ENCODE data around the gene PDE4D.

PDE4D gene

DNA sequence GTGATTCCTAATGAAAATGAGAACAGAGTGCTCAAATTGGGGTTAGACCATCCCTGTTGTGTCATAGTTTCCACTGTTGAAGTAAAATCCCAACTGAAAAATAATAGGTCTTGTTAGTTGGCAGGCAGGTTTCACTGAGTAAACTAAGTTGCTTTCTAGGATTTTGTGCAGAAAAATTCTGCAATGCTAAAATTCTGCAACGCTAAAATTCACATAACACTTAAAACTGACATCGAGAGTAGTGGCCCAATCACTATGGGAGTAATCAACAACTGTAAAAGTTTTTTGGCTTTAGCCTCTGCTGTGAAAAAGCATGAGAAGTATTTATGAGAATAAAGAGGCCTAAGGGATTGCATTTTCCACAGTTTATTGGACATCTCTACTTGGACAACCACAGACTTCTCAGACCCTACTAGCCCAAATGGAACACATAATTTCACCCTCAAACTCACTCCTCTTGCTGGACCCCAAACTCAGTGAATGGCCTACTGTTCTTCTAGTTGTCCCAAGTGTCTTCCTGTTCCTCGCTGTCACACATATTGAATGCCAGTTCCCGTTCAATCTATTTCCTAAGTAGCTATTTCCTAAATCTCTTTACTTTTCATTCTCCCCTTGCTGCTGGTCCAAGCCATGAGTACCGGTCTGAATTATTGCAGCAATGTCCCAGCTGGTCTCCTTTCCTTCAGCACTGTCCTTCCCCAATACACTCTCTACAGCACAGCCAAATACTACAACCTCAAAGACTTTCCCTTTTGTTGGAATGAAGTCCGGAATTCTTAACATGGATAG is 355.4 kb downstream of the PDE4D start:
- Histone ChIP-seq H3K36me3 (ENCODE audit: control insufficient read depth, insufficient read depth, low read length) (no peaks in the 10 kb centered on the region), H3K4me3 (replicated peaks; ENCODE audit: low read depth, low read length) (no peak overlapping the region), H3K27me3 (replicated peaks; ENCODE audit: control insufficient read depth, insufficient read depth, low read length) (no peaks in the 10 kb centered on the region)
- DNase-seq (ENCODE audit: extremely low read depth, insufficient read length) = no peak
- TF ChIP-seq, protein P1, sequence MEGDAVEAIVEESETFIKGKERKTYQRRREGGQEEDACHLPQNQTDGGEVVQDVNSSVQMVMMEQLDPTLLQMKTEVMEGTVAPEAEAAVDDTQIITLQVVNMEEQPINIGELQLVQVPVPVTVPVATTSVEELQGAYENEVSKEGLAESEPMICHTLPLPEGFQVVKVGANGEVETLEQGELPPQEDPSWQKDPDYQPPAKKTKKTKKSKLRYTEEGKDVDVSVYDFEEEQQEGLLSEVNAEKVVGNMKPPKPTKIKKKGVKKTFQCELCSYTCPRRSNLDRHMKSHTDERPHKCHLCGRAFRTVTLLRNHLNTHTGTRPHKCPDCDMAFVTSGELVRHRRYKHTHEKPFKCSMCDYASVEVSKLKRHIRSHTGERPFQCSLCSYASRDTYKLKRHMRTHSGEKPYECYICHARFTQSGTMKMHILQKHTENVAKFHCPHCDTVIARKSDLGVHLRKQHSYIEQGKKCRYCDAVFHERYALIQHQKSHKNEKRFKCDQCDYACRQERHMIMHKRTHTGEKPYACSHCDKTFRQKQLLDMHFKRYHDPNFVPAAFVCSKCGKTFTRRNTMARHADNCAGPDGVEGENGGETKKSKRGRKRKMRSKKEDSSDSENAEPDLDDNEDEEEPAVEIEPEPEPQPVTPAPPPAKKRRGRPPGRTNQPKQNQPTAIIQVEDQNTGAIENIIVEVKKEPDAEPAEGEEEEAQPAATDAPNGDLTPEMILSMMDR (IDR thresholded peaks at IDR 0.05; ENCODE audit: insufficient read depth, low read length, poor library complexity, severe bottlenecking) = no peak

DNA sequence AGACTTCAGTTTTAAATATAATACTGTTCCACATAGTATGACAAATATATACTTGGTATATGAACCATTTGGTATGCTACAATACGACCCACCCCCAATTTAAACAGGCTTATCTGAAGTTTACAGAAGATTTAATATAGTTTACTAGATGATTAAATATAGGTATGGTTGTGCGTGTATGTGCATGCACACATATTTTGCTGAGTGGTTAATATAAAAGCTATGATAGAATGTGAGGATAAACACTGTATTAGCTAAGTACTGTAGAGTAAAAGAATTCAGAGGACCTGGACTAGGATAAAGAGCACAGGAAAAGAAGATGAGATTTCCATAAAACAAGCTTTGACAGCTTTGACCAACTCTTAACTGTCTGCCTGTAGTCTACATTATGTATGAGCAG is 356.7 kb downstream of the PDE4D start:
- no peaks in the 10 kb centered on the region for H3K36me3 ChIP-seq (ENCODE audit: control insufficient read depth, insufficient read depth, low read length)

DNA sequence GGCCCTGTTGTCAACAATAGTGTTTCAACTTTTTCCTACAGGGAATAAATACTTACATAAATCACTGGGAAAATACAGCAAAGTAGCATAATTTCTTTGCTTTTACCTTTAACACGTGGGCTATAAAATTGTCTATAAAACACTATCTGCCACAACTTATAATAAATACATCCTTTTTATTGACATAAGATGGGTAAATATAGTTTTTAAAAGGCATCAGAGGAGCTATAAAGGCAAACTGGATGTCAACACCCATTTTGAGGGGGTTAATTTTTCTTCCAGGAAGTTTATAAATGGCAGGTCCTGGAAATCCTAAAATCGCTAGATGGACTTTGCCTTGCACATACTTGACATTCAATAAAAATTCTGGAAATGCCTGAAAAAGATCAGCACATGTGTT is 358.0 kb downstream of the PDE4D start:
- no peaks in the 10 kb centered on the region for H3K27me3 ChIP-seq (replicated peaks; ENCODE audit: control insufficient read depth, insufficient read depth, low read length)
- no peaks in the 10 kb centered on the region for H3K36me3 ChIP-seq (ENCODE audit: control insufficient read depth, insufficient read depth, low read length)
- TF ChIP-seq, protein P1 (IDR thresholded peaks at IDR 0.05; ENCODE audit: insufficient read depth, low read length, poor library complexity, severe bottlenecking) = no peak
- no peak overlapping the region for H3K4me3 ChIP-seq (replicated peaks; ENCODE audit: low read depth, low read length)
- no peak for DNase-seq (ENCODE audit: extremely low read depth, insufficient read length)

More for the DNA sequence above, 356.7 kb downstream of the PDE4D start:
- DNase-seq (ENCODE audit: extremely low read depth, insufficient read length) = no peak
- Histone ChIP-seq H3K27me3 (replicated peaks; ENCODE audit: control insufficient read depth, insufficient read depth, low read length) (no peaks in the 10 kb centered on the region), H3K4me3 (replicated peaks; ENCODE audit: low read depth, low read length) (no peak overlapping the region)
- TF ChIP-seq, protein P1 (IDR thresholded peaks at IDR 0.05; ENCODE audit: insufficient read depth, low read length, poor library complexity, severe bottlenecking) = no peak

DNA sequence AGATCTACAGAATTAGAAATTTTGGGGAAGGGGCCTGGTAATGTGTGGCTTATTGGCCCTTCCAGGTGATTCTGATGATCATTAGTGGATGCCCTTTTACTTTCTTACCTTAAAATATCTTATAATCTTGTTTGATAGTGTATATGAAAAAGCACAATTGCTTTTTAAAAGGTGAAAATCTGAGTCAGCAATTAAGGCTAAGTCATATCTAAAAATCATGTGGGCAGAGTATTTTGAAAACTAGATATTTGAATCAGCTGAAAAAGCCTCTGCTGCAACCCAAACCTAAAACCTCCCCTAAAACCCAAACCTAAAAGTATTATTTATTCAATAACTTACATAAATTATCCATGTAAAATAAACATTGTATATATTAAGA is 359.8 kb downstream of the PDE4D start:
- TF ChIP-seq, protein P1 (IDR thresholded peaks at IDR 0.05; ENCODE audit: insufficient read depth, low read length, poor library complexity, severe bottlenecking) = no peak
- Histone ChIP-seq H3K36me3 (ENCODE audit: control insufficient read depth, insufficient read depth, low read length) (no peaks in the 10 kb centered on the region), H3K4me3 (replicated peaks; ENCODE audit: low read depth, low read length) (no peak overlapping the region), H3K27me3 (replicated peaks; ENCODE audit: control insufficient read depth, insufficient read depth, low read length) (no peaks in the 10 kb centered on the region)
- no peak for DNase-seq (ENCODE audit: extremely low read depth, insufficient read length)

DNA sequence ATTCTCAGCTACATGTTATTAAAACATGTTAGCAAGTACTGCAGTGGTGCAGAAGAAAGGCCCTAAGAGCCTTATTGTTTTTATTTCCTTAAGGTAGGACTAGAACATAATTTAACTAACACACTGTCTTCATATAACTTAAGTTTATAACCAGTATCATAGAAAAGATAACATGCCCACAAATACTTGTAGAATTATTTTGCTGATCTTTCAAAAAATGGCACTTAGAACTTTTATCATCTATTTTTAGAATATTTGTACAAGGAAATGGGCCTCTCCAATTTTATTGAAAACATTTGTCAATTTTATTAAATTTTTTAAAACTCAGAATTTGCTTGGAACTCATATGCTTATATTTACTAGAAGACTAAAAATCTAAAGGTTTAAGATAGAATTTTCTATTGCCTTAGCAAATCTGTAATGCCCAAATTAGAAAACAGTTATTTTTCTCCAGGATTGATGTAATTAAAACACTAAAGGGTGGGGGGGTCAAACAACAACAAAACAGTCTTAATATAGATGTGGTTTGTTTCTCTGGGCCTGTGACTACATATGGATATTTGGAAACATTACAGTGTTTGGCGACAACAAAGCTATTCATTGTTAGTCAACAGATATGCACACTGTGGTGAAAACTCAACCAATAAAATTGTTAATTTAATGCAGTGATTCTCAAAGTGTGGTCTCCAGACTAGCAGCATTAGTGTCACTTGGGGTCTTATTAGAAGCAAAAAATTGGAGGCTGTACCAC is 360.4 kb downstream of the PDE4D start:
- H3K27me3 ChIP-seq (replicated peaks; ENCODE audit: control insufficient read depth, insufficient read depth, low read length) = no peaks in the 10 kb centered on the region
- no peak overlapping the region for H3K4me3 ChIP-seq (replicated peaks; ENCODE audit: low read depth, low read length)
- H3K36me3 ChIP-seq (ENCODE audit: control insufficient read depth, insufficient read depth, low read length) = no peaks in the 10 kb centered on the region
- DNase-seq (ENCODE audit: extremely low read depth, insufficient read length) = no peak
- TF ChIP-seq, protein P1 (IDR thresholded peaks at IDR 0.05; ENCODE audit: insufficient read depth, low read length, poor library complexity, severe bottlenecking) = no peak
